GM19463 (cell line): Measurements from ENCODE around the gene C4orf46.

Source experiments
- ATAC-seq: cut with Tn5 transposase; IDR thresholded peaks from one replicate; pipeline ENCODE4 v1.9.1; 2021; ENCODE audit warnings: mild to moderate bottlenecking, moderate library complexity; ENCODE audit not compliant: unreplicated experiment

C4orf46 gene

GRCh38 chr4:158656439-158656838, 15.2 kb downstream of the C4orf46 start:
- no peak for ATAC-seq

- ATAC-seq: no peak
Measured at GRCh38 chr4:158652920-158653319, 18.8 kb downstream of the C4orf46 start.

- ATAC-seq: no peak
Measured at GRCh38 chr4:158649111-158649680, 22.5 kb downstream of the C4orf46 start.

- ATAC-seq: no peak
Measured at GRCh38 chr4:158644760-158645159, 26.9 kb downstream of the C4orf46 start.

- ATAC-seq: no peak
Measured at GRCh38 chr4:158644356-158644755, 27.3 kb downstream of the C4orf46 start.

- ATAC-seq: no peak
Measured at GRCh38 chr4:158636619-158637018, 35.1 kb downstream of the C4orf46 start.

GRCh38 chr4:158630893-158631292, 40.8 kb downstream of the C4orf46 start:
- no peak for ATAC-seq

GRCh38 chr4:158625544-158625943, 46.1 kb downstream of the C4orf46 start:
- ATAC-seq: no peak

- peak; percentile 90 for ATAC-seq
Measured at GRCh38 chr4:158624889-158625478, 46.7 kb downstream of the C4orf46 start.

- ATAC-seq: no peak
Measured at GRCh38 chr4:158622251-158622650, 49.4 kb downstream of the C4orf46 start.

GRCh38 chr4:158621729-158622128, 50.0 kb downstream of the C4orf46 start:
- no peak for ATAC-seq

GRCh38 chr4:158617956-158618355, 53.7 kb downstream of the C4orf46 start:
- ATAC-seq: no peak
